ENCODE results near the gene CD248.

Gene CD248

DNA sequence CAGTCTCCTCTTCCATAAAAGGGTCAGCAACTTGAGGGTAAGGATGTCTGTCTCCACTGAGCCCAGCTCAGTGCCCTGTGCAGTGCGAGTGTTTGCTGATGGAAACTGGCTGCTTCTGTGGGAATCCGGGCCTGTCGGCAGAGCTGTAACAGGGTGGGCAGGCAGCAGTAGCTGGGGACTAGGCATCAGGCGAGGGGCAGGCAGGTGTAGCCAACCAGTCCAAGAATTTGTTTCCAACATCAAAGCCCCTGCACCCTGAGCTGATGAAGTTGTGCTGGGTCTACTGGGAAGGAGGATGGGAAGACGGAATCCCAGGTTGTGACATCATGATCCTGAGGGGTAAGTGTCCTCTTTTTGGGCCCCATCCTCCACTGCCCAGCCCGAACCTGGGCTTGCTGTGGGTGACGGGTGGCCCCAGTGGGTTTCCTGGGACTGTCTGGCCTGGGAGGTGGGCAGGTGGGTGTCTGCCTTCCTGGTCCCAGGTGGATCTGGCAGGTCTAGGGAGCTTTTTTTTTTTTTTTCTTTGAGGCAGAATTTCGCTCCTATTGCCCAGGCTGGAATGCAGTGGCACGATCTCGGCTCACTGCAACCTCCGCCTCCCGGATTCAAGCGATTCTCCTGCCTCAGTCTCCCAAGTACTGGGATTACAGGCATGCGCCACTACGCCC lies 43.7 kb upstream of the CD248 start:
- TF ChIP-seq, protein P1, sequence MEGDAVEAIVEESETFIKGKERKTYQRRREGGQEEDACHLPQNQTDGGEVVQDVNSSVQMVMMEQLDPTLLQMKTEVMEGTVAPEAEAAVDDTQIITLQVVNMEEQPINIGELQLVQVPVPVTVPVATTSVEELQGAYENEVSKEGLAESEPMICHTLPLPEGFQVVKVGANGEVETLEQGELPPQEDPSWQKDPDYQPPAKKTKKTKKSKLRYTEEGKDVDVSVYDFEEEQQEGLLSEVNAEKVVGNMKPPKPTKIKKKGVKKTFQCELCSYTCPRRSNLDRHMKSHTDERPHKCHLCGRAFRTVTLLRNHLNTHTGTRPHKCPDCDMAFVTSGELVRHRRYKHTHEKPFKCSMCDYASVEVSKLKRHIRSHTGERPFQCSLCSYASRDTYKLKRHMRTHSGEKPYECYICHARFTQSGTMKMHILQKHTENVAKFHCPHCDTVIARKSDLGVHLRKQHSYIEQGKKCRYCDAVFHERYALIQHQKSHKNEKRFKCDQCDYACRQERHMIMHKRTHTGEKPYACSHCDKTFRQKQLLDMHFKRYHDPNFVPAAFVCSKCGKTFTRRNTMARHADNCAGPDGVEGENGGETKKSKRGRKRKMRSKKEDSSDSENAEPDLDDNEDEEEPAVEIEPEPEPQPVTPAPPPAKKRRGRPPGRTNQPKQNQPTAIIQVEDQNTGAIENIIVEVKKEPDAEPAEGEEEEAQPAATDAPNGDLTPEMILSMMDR (IDR thresholded peaks at IDR 0.05) = no peak

DNA sequence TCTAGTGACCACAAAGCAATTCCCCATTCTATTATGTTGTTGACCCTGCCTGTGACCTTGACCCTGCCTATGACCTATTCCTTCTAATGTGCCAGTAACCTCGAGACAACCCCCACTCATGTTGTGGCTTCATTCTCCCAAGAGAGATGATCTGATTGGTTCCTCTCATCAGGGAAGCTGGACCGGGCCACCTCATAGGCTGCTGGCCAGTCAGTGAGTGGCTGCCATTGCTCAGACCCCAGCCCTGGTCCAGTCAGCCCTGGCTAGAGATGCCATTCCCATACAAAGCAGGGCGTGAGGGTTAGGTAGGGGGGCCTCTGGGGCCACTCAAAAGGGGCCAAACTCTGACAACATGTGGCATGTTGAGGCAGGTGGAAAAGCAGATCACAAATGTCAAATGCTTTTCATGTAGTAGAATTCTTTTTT lies 42.8 kb upstream of the CD248 start:
- TF ChIP-seq, protein P1 (IDR thresholded peaks at IDR 0.05) = no peak

DNA sequence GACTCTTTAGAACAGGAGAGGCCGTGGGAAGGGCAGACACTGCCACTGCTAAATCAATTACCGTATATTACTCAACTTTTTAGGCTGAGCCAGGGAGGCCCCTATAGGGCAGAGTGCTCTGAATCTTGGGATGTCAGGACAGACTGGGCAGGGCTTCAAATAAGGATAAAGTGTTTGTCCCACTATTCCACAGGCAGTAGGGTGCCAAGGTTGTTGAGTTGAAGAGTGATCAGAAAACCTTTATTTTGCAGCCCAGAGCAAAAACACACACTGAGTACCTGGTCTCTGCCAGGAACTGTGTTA lies 32.2 kb upstream of the CD248 start:
- TF ChIP-seq, protein P1 (IDR thresholded peaks at IDR 0.05) = no peak

DNA sequence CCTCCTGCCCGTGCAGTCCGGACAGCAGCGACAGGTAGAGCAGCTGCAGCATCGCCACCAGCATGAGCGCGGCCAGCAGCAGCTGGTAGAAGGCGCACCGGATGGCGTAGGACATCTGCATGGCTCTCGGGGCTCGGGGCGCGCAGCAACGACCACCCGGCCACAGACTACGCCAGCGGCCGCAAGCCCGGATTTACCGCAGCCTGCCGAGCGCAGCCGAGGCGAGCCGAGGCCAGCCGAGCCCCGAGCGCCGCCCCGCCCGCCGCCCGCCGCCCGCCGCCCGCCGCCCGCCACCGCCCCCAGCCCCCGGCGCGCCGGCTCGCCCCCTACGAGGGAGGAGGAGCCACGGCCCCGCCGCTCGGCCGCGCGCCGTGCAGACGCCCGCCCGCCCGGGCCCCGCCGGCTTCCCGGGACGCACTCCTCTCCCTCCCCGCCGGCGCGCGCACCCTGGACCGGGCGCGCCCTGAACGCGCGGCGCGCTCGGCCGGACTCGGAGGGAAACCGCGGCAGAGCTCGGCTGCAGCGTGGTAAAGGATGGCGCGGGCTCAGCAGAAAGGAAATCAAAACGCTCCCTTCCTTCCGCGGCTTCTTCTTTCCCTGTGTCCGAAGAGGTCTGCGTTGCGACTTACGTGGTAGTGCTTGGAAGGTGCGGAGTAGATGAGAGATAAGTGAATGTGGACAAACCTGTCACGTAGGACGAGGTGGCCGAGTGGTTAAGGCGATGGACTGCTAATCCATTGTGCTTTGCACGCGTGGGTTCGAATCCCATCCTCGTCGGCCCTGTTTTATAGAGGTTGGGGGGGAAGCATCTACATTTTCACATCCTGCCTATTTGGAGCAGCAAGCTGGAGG lies 30.8 kb upstream of the CD248 start, which contains the start of gene B4GAT1:
TSS of gene B4GAT1 (minus strand) at position 205 of the 852 bp plus-strand sequence. CDS start at position 121, 84 bp downstream.
- TF ChIP-seq, protein P1 (IDR thresholded peaks at IDR 0.05) = no peak

DNA sequence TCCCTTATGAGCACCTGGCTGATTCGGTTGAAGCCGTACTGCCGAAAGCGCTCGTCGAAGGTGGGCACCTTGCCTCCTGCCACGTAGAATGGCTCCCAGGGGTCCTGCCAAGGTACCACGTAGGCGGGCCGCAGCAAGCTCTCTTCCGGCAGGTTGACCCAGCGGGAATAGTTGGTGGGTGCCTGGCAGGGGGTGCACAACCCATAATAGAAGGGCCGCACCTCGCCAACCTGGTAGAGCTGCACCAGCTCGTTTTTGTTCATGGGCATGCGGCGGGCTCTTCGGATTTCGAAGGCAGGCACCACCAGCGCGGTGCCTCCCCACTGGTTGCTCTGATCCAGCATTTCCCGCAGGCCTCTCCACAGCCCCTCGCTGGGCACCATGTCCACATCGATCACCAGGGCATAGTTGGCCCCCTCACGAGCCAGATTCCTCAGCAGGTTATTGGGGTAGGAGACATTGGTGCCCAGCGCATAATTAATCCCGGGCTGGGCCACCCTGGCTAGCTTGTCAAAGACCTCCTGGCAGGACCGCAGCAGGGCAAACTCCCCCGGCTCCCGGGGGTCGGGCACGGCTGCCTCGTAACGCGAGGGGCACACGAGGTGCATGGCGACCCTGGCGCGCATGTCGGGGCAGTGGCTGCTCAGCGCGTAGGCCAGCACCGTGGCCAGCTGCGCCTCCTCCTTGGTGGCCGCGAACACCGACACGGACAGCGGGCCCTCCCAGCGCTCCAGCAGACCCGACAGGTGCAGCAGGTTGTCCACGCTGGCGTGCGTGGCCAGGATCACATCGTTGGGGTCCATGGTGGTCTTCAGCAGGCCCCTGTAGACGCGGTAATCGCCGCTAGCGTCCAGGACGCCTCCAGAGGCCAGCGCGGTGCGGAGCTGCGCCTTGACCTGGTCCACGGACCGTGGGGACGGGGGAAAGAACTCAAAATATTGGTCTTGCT lies 29.9 kb upstream of the CD248 start:
- TF ChIP-seq, protein P1 (IDR thresholded peaks at IDR 0.05) = no peak

DNA sequence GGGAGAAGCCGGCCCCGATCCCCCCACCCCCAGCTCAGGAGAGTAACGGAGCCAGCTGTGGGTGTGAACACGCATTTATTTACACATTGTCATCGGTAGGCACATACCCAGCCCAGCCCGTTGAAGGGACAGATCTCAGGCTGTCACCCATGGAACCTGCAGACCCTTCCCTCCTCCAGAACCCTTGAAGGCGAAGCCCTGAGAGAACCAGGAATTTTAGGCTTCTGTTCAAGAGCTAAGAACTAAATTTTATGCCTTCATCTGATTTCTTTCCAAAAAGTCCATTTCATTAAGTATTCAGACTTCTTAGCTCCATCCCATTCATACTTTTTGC lies 28.4 kb upstream of the CD248 start:
- TF ChIP-seq, protein P1 (IDR thresholded peaks at IDR 0.05) = no peak

DNA sequence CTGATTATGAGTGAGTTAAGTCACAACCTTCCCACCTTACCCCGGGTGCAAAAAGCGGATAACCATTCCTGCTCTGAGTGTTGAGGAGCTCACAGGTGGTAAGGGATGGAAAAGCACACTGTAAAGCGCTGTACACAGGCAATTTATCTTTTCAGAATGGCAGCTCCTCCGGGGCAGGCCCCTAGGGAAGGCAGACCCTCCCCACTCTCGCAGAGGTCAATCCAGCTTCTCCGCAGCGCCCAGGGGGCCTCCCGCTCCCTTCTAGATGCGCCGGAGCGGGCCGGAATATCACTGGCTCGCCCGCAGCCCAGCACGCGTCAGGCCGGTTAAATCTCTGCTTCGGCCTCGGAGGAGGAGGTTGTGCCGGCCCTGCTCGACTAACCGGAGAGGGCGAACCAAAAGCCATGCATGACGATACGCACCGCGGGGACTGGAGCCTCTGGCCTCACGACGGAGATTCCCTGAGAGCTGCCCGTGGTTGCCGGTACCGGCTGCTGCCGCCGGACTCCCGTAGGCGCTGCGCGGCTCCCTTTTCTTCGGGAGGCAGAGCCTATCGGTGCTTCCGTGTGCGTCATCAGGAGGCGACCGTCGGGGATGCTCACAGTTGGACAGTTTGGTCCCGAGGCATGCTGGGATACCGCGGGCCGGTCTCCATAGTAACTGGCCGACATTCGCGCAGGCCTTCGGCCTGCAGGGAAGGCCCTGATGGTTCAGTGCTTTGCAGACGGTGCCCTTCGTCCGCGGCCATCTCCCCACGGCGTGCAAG lies 27.9 kb upstream of the CD248 start, which contains the start of gene BRMS1:
TSS of gene BRMS1 (minus strand) at position 555 of the 766 bp plus-strand sequence. CDS start 2,870 bp downstream, outside the sequence.
- TF ChIP-seq, protein P1 (IDR thresholded peaks at IDR 0.05) = no peak

All from LNCAP (cell line).